HepG2 (cell line): Measurements from ENCODE around the gene BFSP1. TPM values are rescaled to one million over a fixed set of nuclear protein-coding genes. Genes with fewer than 3 reads are reported as not detected.

Source experiments
- ATAC-seq: fragments of 200-7000 bp; cut with Tn5 transposase; 3 replicates; pipeline ENCODE4 v1.9.1; 2020; ENCODE audit warnings: mild to moderate bottlenecking, moderate library complexity
- BruUV-seq: library from RNA; stranded (reverse); fragments of 400-500 nt; replicated peaks from 2 replicates; lab custom pipeline; 2021; lab: Mats Ljungman, UMichigan
- CTCF ChIA-PET: fragments of 300-600 bp; formaldehyde crosslinking; extraction: SDS; loops from one replicate; lab custom pipeline; 2021; ENCODE audit warnings: low total read pairs, inconsistent platforms, low intra/inter-chr PET ratio; lab: Yijun Ruan, JAX
- POLR2A ChIA-PET: fragments of 350-600 bp; sonication (Branson Sonifier 250); formaldehyde crosslinking; loops from one replicate; lab custom pipeline; 2020; ENCODE audit warnings: antibody characterized with exemption, inconsistent platforms; lab: Yijun Ruan, JAX
- DNase-seq: peaks from one replicate; pipeline ENCODE4 v3.0.0-alpha.2; 2015; ENCODE audit warnings: low spot score
- FAIRE-seq: peaks from 3 replicates; lab custom pipeline; 2011; peaks lifted over from hg19 to GRCh38; lab: Jason Lieb, UNC
- H2AFZ ChIP-seq: one replicate; pipeline ENCODE4 v1.6.1; 2011; ENCODE audit warnings: low read length, inconsistent platforms
- H3K27ac ChIP-seq: fragments of 300-600 bp; 3 replicates; pipeline ENCODE4 v1.8.0; 2011; ENCODE audit warnings: mixed run types, mild to moderate bottlenecking, mixed read lengths, low read length, inconsistent platforms; ENCODE audit not compliant: insufficient read depth; ENCODE audit errors: extremely low read length
- H3K27me3 ChIP-seq, 2 experiments: fragments of 200-600 bp in 1 of 2; 2 replicates in 1 of 2; 3 replicates in 1 of 2; pipeline versions ENCODE4 v1.6.0 to v1.8.0; 2011; ENCODE audit warnings: low read length in 2 of 2, mild to moderate bottlenecking in 2 of 2, moderate library complexity in 2 of 2, inconsistent platforms in 1 of 2; ENCODE audit not compliant: insufficient read depth in 2 of 2, control insufficient read depth in 1 of 2
- H3K36me3 ChIP-seq, 2 experiments: fragments of 200-600 bp in 1 of 2; replicated peaks in 1 of 2; 2 replicates in 1 of 2; 3 replicates in 1 of 2; pipeline versions ENCODE4 v1.5.1 to v1.8.0; 2011; ENCODE audit warnings: low read length in 2 of 2, inconsistent platforms in 1 of 2; ENCODE audit not compliant: insufficient read depth in 2 of 2, control insufficient read depth in 1 of 2
- H3K4me1 ChIP-seq: 2 replicates; pipeline ENCODE4 v1.5.1; 2012; ENCODE audit warnings: low read length, inconsistent platforms; ENCODE audit not compliant: insufficient read depth
- H3K4me2 ChIP-seq: 2 replicates; pipeline ENCODE4 v1.6.0; 2011; ENCODE audit warnings: low read depth, low read length, inconsistent platforms
- H3K4me3 ChIP-seq, 3 experiments: fragments of 200-600 bp in 1 of 3; sonication (generic), shearing (Covaris generic) in 1 of 3; replicated peaks in 1 of 3; 2 replicates each; pipeline ENCODE4 v1.5.1; 2011 to 2016; ENCODE audit warnings: low read length in 3 of 3, inconsistent platforms in 2 of 3, low read depth in 2 of 3, mild to moderate bottlenecking in 2 of 3, control low read depth in 1 of 3, mixed read lengths in 1 of 3; ENCODE audit not compliant: insufficient read depth in 1 of 3
- H3K79me2 ChIP-seq: one replicate; pipeline ENCODE4 v1.6.1; 2011; ENCODE audit warnings: low read length, inconsistent platforms; ENCODE audit not compliant: insufficient read depth
- H3K9ac ChIP-seq: 2 replicates; pipeline ENCODE4 v1.6.0; 2011; ENCODE audit warnings: mild to moderate bottlenecking, low read depth, low read length, inconsistent platforms; ENCODE audit not compliant: insufficient read depth
- H3K9me3 ChIP-seq: 2 replicates; pipeline ENCODE4 v1.5.1; 2012; ENCODE audit warnings: mild to moderate bottlenecking, low read length
- H4K20me1 ChIP-seq: 2 replicates; pipeline ENCODE4 v1.6.0; 2011; ENCODE audit warnings: inconsistent platforms, mild to moderate bottlenecking, low read length, moderate library complexity; ENCODE audit not compliant: insufficient read depth
- ARNT ChIP-seq: fragments of 450-650 bp; IDR thresholded peaks from 2 replicates; pipeline ENCODE4 v1.6.1; 2017
- DMAP1 ChIP-seq: IDR thresholded peaks from 2 replicates; pipeline ENCODE4 v1.6.1; 2016
- GMEB2 ChIP-seq: IDR thresholded peaks from 2 replicates; pipeline ENCODE4 v1.6.1; 2016; ENCODE audit warnings: missing biosample characterization, missing genetic modification reagents, low read depth
- GPN1 ChIP-seq: sonication (generic); formaldehyde crosslinking; IDR thresholded peaks from 2 replicates; pipeline ENCODE4 v1.5.1; 2020; ENCODE audit warnings: missing genetic modification reagents, borderline replicate concordance
- HMGXB3 ChIP-seq: sonication (generic); formaldehyde crosslinking; IDR thresholded peaks from 2 replicates; pipeline ENCODE4 v1.4.0; 2020; ENCODE audit warnings: missing genetic modification reagents, borderline replicate concordance
- NR3C1 ChIP-seq: sonication (generic); formaldehyde crosslinking; IDR thresholded peaks from 2 replicates; pipeline ENCODE4 v1.4.0; 2020; ENCODE audit warnings: missing genetic modification reagents
- PHF21A ChIP-seq: sonication (generic); formaldehyde crosslinking; IDR thresholded peaks from 2 replicates; pipeline ENCODE4 v1.5.0; 2020; ENCODE audit warnings: mild to moderate bottlenecking, missing genetic modification reagents
- SRSF4 ChIP-seq: fragments of 200-400 bp; formaldehyde crosslinking; IDR thresholded peaks from one replicate; pipeline ENCODE4 v1.6.1; 2018; ENCODE audit warnings: mild to moderate bottlenecking, low read depth, low read length, moderate library complexity; ENCODE audit not compliant: poor library complexity, severe bottlenecking
- SRY ChIP-seq: sonication (generic); formaldehyde crosslinking; IDR thresholded peaks from 2 replicates; pipeline ENCODE4 v1.8.0; 2022; ENCODE audit warnings: mild to moderate bottlenecking, missing genetic modification reagents
- STAT5B ChIP-seq: sonication (generic); formaldehyde crosslinking; IDR thresholded peaks from 2 replicates; pipeline ENCODE4 v1.4.0; 2020; ENCODE audit warnings: missing genetic modification reagents
- ZMYM3 ChIP-seq: sonication (generic); formaldehyde crosslinking; IDR thresholded peaks from 2 replicates; pipeline ENCODE4 v1.5.1; 2020; ENCODE audit warnings: mild to moderate bottlenecking, missing genetic modification reagents
- ZNF335 ChIP-seq: sonication (generic); formaldehyde crosslinking; IDR thresholded peaks from 2 replicates; pipeline ENCODE4 v1.4.0; 2020; ENCODE audit warnings: missing genetic modification reagents
- ZNF564 ChIP-seq: sonication (generic); formaldehyde crosslinking; IDR thresholded peaks from 2 replicates; pipeline ENCODE4 v1.8.1; 2023; ENCODE audit warnings: mild to moderate bottlenecking, missing genetic modification reagents
- ZNF768 ChIP-seq: sonication (generic); formaldehyde crosslinking; IDR thresholded peaks from 2 replicates; pipeline ENCODE4 v1.4.0; 2020; ENCODE audit warnings: missing genetic modification reagents
- ZNF780A ChIP-seq: sonication (generic); formaldehyde crosslinking; IDR thresholded peaks from 2 replicates; pipeline ENCODE4 v1.8.0; 2022; ENCODE audit warnings: mild to moderate bottlenecking, missing genetic modification reagents, moderate library complexity
- WGBS: methylation state at CpG from one replicate; pipeline ENCODE4 v1.1.6; 2017; ENCODE audit warnings: low lambda C conversion rate; 5-methylcytosine and 5-hydroxymethylcytosine counted together
- in situ Hi-C: cut with HindIII; loops from 2 replicates; pipeline ENCODE4 v1.10.0; 2017; ENCODE audit warnings: low pct_unique_long_range_greater_than_20kb; ENCODE audit not compliant: extremely low pct_ligation_motif_present
- intact Hi-C: fragments of 100-400 bp; cut with micrococcal nuclease; formaldehyde crosslinking; loops from one replicate; pipeline ENCODE4 v1.10.0; 2022; ENCODE audit not compliant: unreplicated experiment
- polyA plus RNA-seq, 8 experiments: library from polyadenylated mRNA; depleted of rRNA in 3 of 8; stranded (reverse) in 7 of 8; unstranded in 1 of 8; fragments of >200 nt; fragmentation: Illumina TruSeq in 4 of 8; extraction: Trizol in 4 of 8; gene quantifications; 2 replicates each; pipeline versions ENCODE4 v1.2.1 to v1.2.3, GENCODE V29; 2011 to 2016; ENCODE audit warnings: low read depth in 4 of 8, missing spikeins in 1 of 8, mixed read lengths in 1 of 8; ENCODE audit not compliant: insufficient read depth in 1 of 8
- total RNA-seq, 5 experiments: library from RNA; depleted of rRNA; stranded (reverse); fragments of >200 nt; fragmentation: Illumina TruSeq; extraction: Trizol; gene quantifications; 2 replicates each; pipeline ENCODE4 v1.2.3, GENCODE V29; 2016; ENCODE audit warnings: low read depth in 1 of 5

The BFSP1 gene
- total and polyA plus RNA-seq, 2 of the 13 experiments (the other 11 are each of a cell fraction or from before 2014, with no cell fraction given): 0.22 to 0.26 TPM

- TF ChIP-seq ZNF768 (CRISPR knock-in tag) (no peak), ZNF335 (no peak), DMAP1 (CRISPR knock-in tag) (no peak), STAT5B (CRISPR knock-in tag) (no peak)
Measured at GRCh38 chr20:17500826-17501225, 30.4 kb downstream of the BFSP1 start (continued).

- Histone ChIP-seq H3K36me3 (no peaks in the 10 kb centered on the region), H3K9me3 (no peaks in the 10 kb centered on the region), H3K27me3 (peaks cover 2 to 62% of the 10 kb centered on the region in 2 experiments; a peak in 4 of 5 replicates), H3K4me2 (no peak overlapping the region), H2AFZ (no peak overlapping the region)
- BruUV-seq: no TSS peak
- FAIRE-seq (no peak), ATAC-seq (no peak)
- intact Hi-C loops: no loop called here
- TF ChIP-seq SRY (CRISPR knock-in tag) (no peak), NR3C1 (CRISPR knock-in tag) (no peak), ZNF564 (CRISPR knock-in tag) (no peak), GPN1 (CRISPR knock-in tag) (no peak), ZMYM3 (CRISPR knock-in tag) (no peak), HMGXB3 (CRISPR knock-in tag) (no peak), GMEB2 (CRISPR knock-in tag) (no peak), ARNT (no peak), PHF21A (CRISPR knock-in tag) (no peak), ZNF780A (CRISPR knock-in tag) (no peak), SRSF4 (no peak)
- TF ChIP-seq, all 625 proteins: peak for 0
- in situ Hi-C loops: loop anchor here (25.0 kb wide), 1 partner anchor 787 kb away; the partner anchor contains the start of gene ZNF133
- Histone ChIP-seq H3K4me3 (no peak overlapping the region), H3K79me2 (no peaks in the 10 kb centered on the region), H3K27ac (no peak overlapping the region), H3K9ac (no peak overlapping the region), H3K4me1 (peaks cover 10% of the 10 kb centered on the region), H4K20me1 (no peaks in the 10 kb centered on the region)
- no peak for DNase-seq
- ChIA-PET POLR2A (no interaction called here), CTCF (no interaction called here)
- WGBS: 79% methylated on average over 10 of the region's 10 CpGs
Measured at GRCh38 chr20:17500271-17500670, 30.9 kb downstream of the BFSP1 start.
